Sigmoid colon (tissue), 7 donors: ENCODE measurements around the gene RNF167. TPM values are rescaled to one million over a fixed set of nuclear protein-coding genes. Genes with fewer than 3 reads are reported as not detected.
A peak's percentile ranks its signal among the peaks of the same experiment; 100 is the strongest.

Source experiments
- DNase-seq: peaks from one replicate; pipeline ENCODE4 v3.0.0-alpha.2; 2019
- H3K27ac ChIP-seq, 4 donors: fragments of 200-600 bp; sonication (generic); one replicate each; pipeline ENCODE4 v1.5.1; 2016 to 2019; ENCODE audit warnings: mild to moderate bottlenecking in 1 of 4
- H3K27me3 ChIP-seq, 3 donors: fragments of 200-600 bp; sonication (generic); one replicate each; pipeline ENCODE4 v1.5.1; 2019; ENCODE audit warnings: mild to moderate bottlenecking in 1 of 3
- H3K36me3 ChIP-seq, 4 donors: fragments of 200-600 bp; sonication (generic); one replicate each; pipeline ENCODE4 v1.5.1; 2016 to 2019
- H3K4me1 ChIP-seq, 4 donors: fragments of 200-600 bp; sonication (generic); one replicate each; pipeline ENCODE4 v1.5.1; 2017 to 2019
- H3K4me3 ChIP-seq, 4 donors: fragments of 200-600 bp; sonication (generic); one replicate each; pipeline ENCODE4 v1.5.1; 2017 to 2019; ENCODE audit warnings: mild to moderate bottlenecking in 2 of 4, moderate library complexity in 1 of 4
- H3K9me3 ChIP-seq, 4 donors: fragments of 200-600 bp in 3 of 4; sonication (generic) in 3 of 4; one replicate each; pipeline versions ENCODE4 v1.5.1 to v1.6.1; 2013 to 2019
- CTCF ChIP-seq, 4 experiments: fragments of 450-650 bp in 3 of 4; fragments of 200-600 bp in 1 of 4; IDR thresholded peaks; one replicate each; pipeline ENCODE4 v1.5.1; 2016 to 2019; ENCODE audit warnings: antibody characterized with exemption in 4 of 4, mild to moderate bottlenecking in 3 of 4, moderate library complexity in 2 of 4
- EP300 ChIP-seq, 4 donors: sonication (generic); formaldehyde crosslinking; IDR thresholded peaks; one replicate each; pipeline ENCODE4 v1.6.1; 2017; ENCODE audit warnings: antibody characterized with exemption in 4 of 4
- POLR2A ChIP-seq, 2 donors: fragments of 450-650 bp; IDR thresholded peaks; one replicate each; pipeline ENCODE4 v1.6.1; 2016; ENCODE audit warnings: antibody characterized with exemption in 2 of 2, mild to moderate bottlenecking in 2 of 2, moderate library complexity in 2 of 2
- POLR2AphosphoS5 ChIP-seq, 4 donors: sonication (generic); formaldehyde crosslinking; IDR thresholded peaks; one replicate each; pipeline ENCODE4 v1.6.1; 2017; ENCODE audit warnings: antibody characterized with exemption in 4 of 4
- WGBS, 2 donors: extraction: QIAGEN DNeasy Blood & Tissue Kit; methylation state at CpG; one replicate each; pipeline ENCODE4 v1.1.7; 2013; 5-methylcytosine and 5-hydroxymethylcytosine counted together
- intact Hi-C: fragments of 100-400 bp; cut with DNase I; formaldehyde crosslinking; loops from one replicate; pipeline ENCODE4 v1.15.1; 2023
- polyA plus RNA-seq, 3 donors: library from polyadenylated mRNA; stranded (reverse); fragments of 200-250 nt; gene quantifications; one replicate each; pipeline ENCODE4 v1.2.3, GENCODE V29; 2013
- total RNA-seq, 4 donors: library from RNA; depleted of rRNA; stranded (reverse); fragments of >200 nt; gene quantifications; one replicate each; pipeline ENCODE4 v1.1.0, GENCODE V29; 2016
- donor health status: healthy with polysubstance abuse.
- donor health status: Bipolar disorder and iron deficiency.
- donor health status: healthy.

The RNF167 gene
- total and polyA plus RNA-seq, 7 donors = 45.0 to 120 (median 61.1) TPM

GRCh38 chr17:4945944-4946280, 5.8 kb downstream of the RNF167 start:
- WGBS, 2 donors = 15 to 30% methylated on average over 4 of the region's 4 CpGs

GRCh38 chr17:4946312-4946976, 6.4 kb downstream of the RNF167 start:
- Histone ChIP-seq H3K9me3 (no peaks in the 10 kb centered on the region), H3K4me1 (peaks cover 0 to 65% (median 53%) of the 10 kb centered on the region in 4 donors), H3K4me3 (peak overlapping the region; percentile 80 to 99 (median 96)), H3K36me3 (peaks cover 16 to 48% (median 33%) of the 10 kb centered on the region in 4 donors), H3K27me3 (no peaks in the 10 kb centered on the region), H3K27ac (peak overlapping the region; percentile 98 to 100 (median 99))
- intact Hi-C loops = no loop called here
- 9 to 20% methylated on average over 16 of the region's 16 CpGs for WGBS, 2 donors
- TF ChIP-seq EP300 (IDR thresholded peaks at IDR 0.05) (no peak), POLR2A (IDR thresholded peaks at IDR 0.05) (no peak), POLR2AphosphoS5 (IDR thresholded peaks at IDR 0.05) (no peak), CTCF (IDR thresholded peaks at IDR 0.05) (no peak)
- DNase-seq = no peak

More at GRCh38 chr17:4945944-4946280, 5.8 kb downstream of the RNF167 start:
- no peaks in the 10 kb centered on the region for H3K9me3 ChIP-seq
- no peak for TF ChIP-seq EP300 (IDR thresholded peaks at IDR 0.05)
- no peak for TF ChIP-seq POLR2A (IDR thresholded peaks at IDR 0.05)
- no peak for TF ChIP-seq CTCF (IDR thresholded peaks at IDR 0.05)
- no peak for TF ChIP-seq POLR2AphosphoS5 (IDR thresholded peaks at IDR 0.05)
- no peaks in the 10 kb centered on the region for H3K27me3 ChIP-seq
- H3K36me3 ChIP-seq = peaks cover 16 to 48% (median 33%) of the 10 kb centered on the region in 4 donors
- peak overlapping the region in 3 of 4 donors; percentile 80 to 99 (median 96) for H3K4me3 ChIP-seq
- DNase-seq = no peak
- H3K27ac ChIP-seq = peak overlapping the region; percentile 98 to 100 (median 99)
- peaks cover 0 to 65% (median 54%) of the 10 kb centered on the region in 4 donors for H3K4me1 ChIP-seq
- intact Hi-C loops = no loop called here

- 0% methylated on average over 7 of the region's 7 CpGs for WGBS, 2 donors
- H3K4me1 ChIP-seq = peaks cover 0 to 61% (median 49%) of the 10 kb centered on the region in 4 donors
- TF ChIP-seq POLR2AphosphoS5 (IDR thresholded peaks at IDR 0.05) (peak in 2 of 4 donors; percentile 15 to 16), POLR2A (IDR thresholded peaks at IDR 0.05) (no peak), EP300 (IDR thresholded peaks at IDR 0.05) (no peak), CTCF (IDR thresholded peaks at IDR 0.05) (no peak)
- peak; percentile 76 for DNase-seq
- H3K36me3 ChIP-seq = peaks cover 16 to 47% (median 33%) of the 10 kb centered on the region in 4 donors
- H3K9me3 ChIP-seq = no peaks in the 10 kb centered on the region
- intact Hi-C loops = no loop called here
- peak overlapping the region; percentile 98 to 100 (median 99) for H3K27ac ChIP-seq
- no peaks in the 10 kb centered on the region for H3K27me3 ChIP-seq
- peak overlapping the region; percentile 80 to 99 (median 96) for H3K4me3 ChIP-seq
These were observed 6.9 kb downstream of the RNF167 start for GRCh38 chr17:4947010-4947410.

- H3K27me3 ChIP-seq = no peaks in the 10 kb centered on the region
- H3K36me3 ChIP-seq = peaks cover 16 to 41% (median 30%) of the 10 kb centered on the region in 4 donors
- DNase-seq = peak; percentile 82
- WGBS, 2 donors = 0 to 1% methylated on average over 56 of the region's 56 CpGs
- intact Hi-C loops = no loop called here
- peaks cover 0 to 57% (median 46%) of the 10 kb centered on the region in 4 donors for H3K4me1 ChIP-seq
- H3K27ac ChIP-seq = peak overlapping the region; percentile 98 to 100 (median 99)
- peak overlapping the region; percentile 80 to 99 (median 96) for H3K4me3 ChIP-seq
- no peaks in the 10 kb centered on the region for H3K9me3 ChIP-seq
- TF ChIP-seq EP300 (IDR thresholded peaks at IDR 0.05) = no peak
- peak; percentile 26 to 59 (median 46) for TF ChIP-seq POLR2AphosphoS5 (IDR thresholded peaks at IDR 0.05)
These were observed 7.5 kb downstream of the RNF167 start for GRCh38 chr17:4947411-4948165.
